NCI-H460 (cell line): ENCODE results near the gene SMO. TPM values are rescaled to one million over a fixed set of nuclear protein-coding genes. Genes with fewer than 3 reads are reported as not detected.

Experiments used
- DNase-seq: peaks from one replicate; pipeline ENCODE4 v3.0.0-alpha.2; 2016; ENCODE audit warnings: low read depth; ENCODE audit errors: extremely low read depth
- polyA plus RNA-seq: library from polyadenylated mRNA; depleted of rRNA; stranded (reverse); fragments of >200 nt; gene quantifications from 2 replicates; pipeline ENCODE4 v1.2.3, GENCODE V29; 2014; cell fraction: nucleus; rRNA removed
- total RNA-seq: library from RNA; depleted of rRNA; stranded (reverse); fragments of >200 nt; shearing (Covaris generic); gene quantifications from 2 replicates; pipeline ENCODE4 v1.2.3, GENCODE V29; 2014; rRNA removed

SMO gene
- 7.1 and 7.9 TPM in 2 replicates for total RNA-seq
- 9.6 and 11.2 TPM in 2 replicates for polyA plus RNA-seq

- DNase-seq = no peak
These were observed at the start of gene SMO for GRCh38 chr7:129188372-129188891. Gene SMO (plus strand): TSS chr7:129188633. CDS start chr7:129189152, 519 bp downstream.

- DNase-seq = no peak
These were observed 44.7 kb upstream of the SMO start for GRCh38 chr7:129143724-129144094.

GRCh38 chr7:129144095-129144833, 44.2 kb upstream of the SMO start, which contains the start of gene TSPAN33:
Gene TSPAN33 (plus strand): TSS chr7:129144707. CDS start chr7:129144981, 274 bp downstream.
- DNase-seq = peak; percentile 71

- DNase-seq = no peak
These were observed 43.4 kb upstream of the SMO start for GRCh38 chr7:129144834-129145668.

- DNase-seq = no peak
These were observed 42.0 kb upstream of the SMO start for GRCh38 chr7:129146237-129146979.

- DNase-seq = no peak
These were observed 40.7 kb upstream of the SMO start for GRCh38 chr7:129147731-129148130.

GRCh38 chr7:129149511-129149910, 38.9 kb upstream of the SMO start:
- no peak for DNase-seq

- DNase-seq = no peak
These were observed 38.0 kb upstream of the SMO start for GRCh38 chr7:129150199-129150996.

GRCh38 chr7:129157651-129158050, 30.8 kb upstream of the SMO start:
- no peak for DNase-seq

GRCh38 chr7:129159539-129159938, 28.9 kb upstream of the SMO start:
- DNase-seq = no peak

GRCh38 chr7:129160161-129160905, 28.1 kb upstream of the SMO start:
- no peak for DNase-seq

- no peak for DNase-seq
These were observed 26.8 kb upstream of the SMO start for GRCh38 chr7:129161524-129162225.

- DNase-seq = no peak
These were observed 25.7 kb upstream of the SMO start for GRCh38 chr7:129162732-129163131.

GRCh38 chr7:129163875-129164544, 24.4 kb upstream of the SMO start:
- DNase-seq = peak; percentile 40

GRCh38 chr7:129166745-129167144, 21.7 kb upstream of the SMO start:
- no peak for DNase-seq

GRCh38 chr7:129167817-129168216, 20.6 kb upstream of the SMO start:
- no peak for DNase-seq

GRCh38 chr7:129168231-129169021, 20.0 kb upstream of the SMO start:
- no peak for DNase-seq
